Measurements from ENCODE around the gene KLHL18. TPM values are rescaled to one million over a fixed set of nuclear protein-coding genes. Genes with fewer than 3 reads are reported as not detected.
"Not testable (repeated sequence)": the region's sequence is repeated elsewhere in the genome, so short reads cannot be mapped to it uniquely, and the experiment has no call there.

Gene KLHL18
- total RNA-seq, 4 donors from 2014 or later = 20.8 to 50.7 (median 38.8) TPM

DNA sequence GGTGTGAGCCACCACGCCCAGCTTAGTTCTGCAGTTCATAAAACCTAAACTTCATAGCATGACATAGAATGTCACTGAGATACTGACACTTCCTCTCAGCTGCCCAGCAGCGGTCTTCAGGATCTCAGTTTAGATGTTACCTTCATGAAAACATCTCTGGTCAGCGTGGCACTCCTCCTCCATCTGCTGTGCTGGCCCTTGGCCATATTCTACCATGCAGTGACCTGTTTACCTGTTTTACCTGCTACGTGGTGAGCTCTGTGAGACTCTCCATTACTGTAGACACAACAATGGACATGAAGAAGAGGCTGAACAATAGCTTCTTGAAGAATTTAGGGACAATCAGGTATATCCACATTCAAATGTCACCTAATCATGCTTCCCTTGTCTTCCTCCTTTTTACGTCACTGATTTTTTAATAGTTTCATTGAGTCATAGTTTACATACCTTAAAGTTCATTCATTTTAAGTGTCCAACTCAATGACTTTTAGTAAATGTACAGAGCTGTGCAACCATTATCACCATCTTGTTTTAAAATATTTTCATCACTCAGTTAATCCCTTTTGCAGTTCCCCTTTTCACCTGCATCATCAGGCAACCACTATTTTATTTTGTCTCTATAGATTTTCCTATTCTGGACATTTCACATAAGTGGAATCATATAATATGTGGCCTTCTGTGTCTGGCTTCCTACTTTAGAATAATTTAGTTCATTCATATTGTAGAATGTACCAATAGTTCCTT lies 65.8 kb downstream of the KLHL18 start:
- H3K27me3 ChIP-seq = no peaks in the 10 kb centered on the region
- H3K36me3 ChIP-seq = peaks cover 20% of the 10 kb centered on the region
- TF ChIP-seq POLR2AphosphoS5 (IDR thresholded peaks at IDR 0.05) (no peak), EP300 (IDR thresholded peaks at IDR 0.05) (no peak), POLR2A (IDR thresholded peaks at IDR 0.05) (no peak)
- TF ChIP-seq, protein P1, sequence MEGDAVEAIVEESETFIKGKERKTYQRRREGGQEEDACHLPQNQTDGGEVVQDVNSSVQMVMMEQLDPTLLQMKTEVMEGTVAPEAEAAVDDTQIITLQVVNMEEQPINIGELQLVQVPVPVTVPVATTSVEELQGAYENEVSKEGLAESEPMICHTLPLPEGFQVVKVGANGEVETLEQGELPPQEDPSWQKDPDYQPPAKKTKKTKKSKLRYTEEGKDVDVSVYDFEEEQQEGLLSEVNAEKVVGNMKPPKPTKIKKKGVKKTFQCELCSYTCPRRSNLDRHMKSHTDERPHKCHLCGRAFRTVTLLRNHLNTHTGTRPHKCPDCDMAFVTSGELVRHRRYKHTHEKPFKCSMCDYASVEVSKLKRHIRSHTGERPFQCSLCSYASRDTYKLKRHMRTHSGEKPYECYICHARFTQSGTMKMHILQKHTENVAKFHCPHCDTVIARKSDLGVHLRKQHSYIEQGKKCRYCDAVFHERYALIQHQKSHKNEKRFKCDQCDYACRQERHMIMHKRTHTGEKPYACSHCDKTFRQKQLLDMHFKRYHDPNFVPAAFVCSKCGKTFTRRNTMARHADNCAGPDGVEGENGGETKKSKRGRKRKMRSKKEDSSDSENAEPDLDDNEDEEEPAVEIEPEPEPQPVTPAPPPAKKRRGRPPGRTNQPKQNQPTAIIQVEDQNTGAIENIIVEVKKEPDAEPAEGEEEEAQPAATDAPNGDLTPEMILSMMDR (IDR thresholded peaks at IDR 0.05) = no peak
- H3K4me3 ChIP-seq = no peak overlapping the region
- H3K4me1 ChIP-seq = no peaks in the 10 kb centered on the region
- no peaks in the 10 kb centered on the region for H3K9me3 ChIP-seq
- H3K27ac ChIP-seq = no peak overlapping the region
- no peak for DNase-seq (ENCODE audit: low spot score in 2 of 2)
- WGBS = 89% methylated on average over 5 of the region's 5 CpGs

DNA sequence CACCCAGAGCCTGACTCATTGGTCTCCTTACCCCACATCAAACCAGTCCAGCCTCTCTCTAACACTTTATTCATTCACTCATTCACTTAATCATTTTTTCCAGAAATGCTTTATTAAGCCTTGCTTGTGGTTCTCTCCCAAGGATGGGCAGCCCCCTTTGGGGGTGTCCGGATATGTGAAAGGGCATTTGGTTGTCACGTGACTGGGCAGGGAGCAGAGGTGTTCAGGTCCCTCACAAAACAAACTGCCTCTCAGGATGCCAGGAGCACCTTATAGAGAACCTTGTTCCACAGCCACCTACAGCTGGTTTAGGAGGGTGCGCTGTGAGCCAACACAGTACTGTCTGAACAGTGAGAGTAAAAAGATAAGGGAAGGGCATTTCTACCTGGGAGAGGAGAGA lies 72.3 kb downstream of the KLHL18 start:
- no peaks in the 10 kb centered on the region for H3K4me1 ChIP-seq
- no peak overlapping the region for H3K4me3 ChIP-seq
- H3K27ac ChIP-seq = no peak overlapping the region
- DNase-seq (ENCODE audit: low spot score in 2 of 2) = no peak
- H3K36me3 ChIP-seq = no peaks in the 10 kb centered on the region
- H3K27me3 ChIP-seq = no peaks in the 10 kb centered on the region
- peaks cover 15% of the 10 kb centered on the region for H3K9me3 ChIP-seq
- 92% methylated on average over 3 of the region's 3 CpGs for WGBS
- no peak for TF ChIP-seq POLR2A (IDR thresholded peaks at IDR 0.05)
- no peak for TF ChIP-seq EP300 (IDR thresholded peaks at IDR 0.05)
- TF ChIP-seq, protein P1 (IDR thresholded peaks at IDR 0.05) = no peak
- no peak for TF ChIP-seq POLR2AphosphoS5 (IDR thresholded peaks at IDR 0.05)

DNA sequence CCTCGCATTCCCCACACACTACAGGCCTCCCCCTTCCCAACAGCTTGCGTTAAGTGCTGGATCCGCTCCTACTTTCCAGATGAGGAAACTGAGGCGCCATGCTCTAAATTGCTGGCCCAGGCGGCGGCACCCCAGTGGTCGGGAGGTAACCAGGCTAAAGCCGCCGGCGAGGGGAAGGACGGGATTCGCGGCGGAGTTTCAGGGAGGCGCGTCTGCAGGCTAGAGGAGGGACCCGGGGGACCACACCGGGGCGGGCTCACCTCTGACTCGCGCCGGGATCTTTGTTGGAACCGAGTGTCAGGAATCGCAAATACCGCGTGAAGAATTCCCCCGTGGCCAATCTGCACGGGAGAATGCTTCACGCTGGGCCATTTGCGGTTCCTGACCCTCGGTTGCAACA lies 73.5 kb downstream of the KLHL18 start:
- H3K27me3 ChIP-seq = no peaks in the 10 kb centered on the region
- DNase-seq (ENCODE audit: low spot score in 2 of 2) = no peak
- TF ChIP-seq, protein P1 (IDR thresholded peaks at IDR 0.05) = no peak
- TF ChIP-seq EP300 (IDR thresholded peaks at IDR 0.05) = no peak
- TF ChIP-seq POLR2AphosphoS5 (IDR thresholded peaks at IDR 0.05) = no peak

DNA sequence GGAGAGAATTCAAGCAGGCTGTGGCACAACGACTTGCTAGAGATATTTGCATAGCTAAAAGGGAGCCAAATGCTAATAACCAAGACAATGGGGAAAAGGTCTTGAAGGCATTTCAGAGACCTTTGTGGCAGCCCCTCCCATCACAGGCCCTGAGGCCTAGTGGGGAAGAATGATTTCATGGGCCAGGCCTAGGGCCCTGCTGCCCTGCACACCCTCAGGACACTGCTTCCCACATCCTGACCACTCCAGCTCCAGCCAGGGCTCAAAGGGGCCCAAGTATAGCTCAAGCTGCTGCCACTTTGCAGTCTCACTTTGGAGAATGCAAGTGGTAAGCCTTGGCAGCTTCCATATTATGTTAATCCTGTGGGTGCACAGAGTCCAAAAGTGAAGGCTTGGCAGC lies 76.6 kb downstream of the KLHL18 start:
- no peaks in the 10 kb centered on the region for H3K36me3 ChIP-seq
- no peak overlapping the region for H3K27ac ChIP-seq
- peaks cover 11% of the 10 kb centered on the region for H3K4me1 ChIP-seq
- H3K9me3 ChIP-seq = peaks cover 17% of the 10 kb centered on the region
- WGBS = 71% methylated on average over 1 of the region's 1 CpG
- TF ChIP-seq EP300 (IDR thresholded peaks at IDR 0.05) = no peak
- TF ChIP-seq, protein P1 (IDR thresholded peaks at IDR 0.05) = no peak
- no peak for TF ChIP-seq POLR2A (IDR thresholded peaks at IDR 0.05)
- TF ChIP-seq POLR2AphosphoS5 (IDR thresholded peaks at IDR 0.05) = no peak
- no peak overlapping the region for H3K4me3 ChIP-seq
- no peaks in the 10 kb centered on the region for H3K27me3 ChIP-seq
- no peak for DNase-seq (ENCODE audit: low spot score in 2 of 2)

More for the DNA sequence above, 73.5 kb downstream of the KLHL18 start:
- H3K36me3 ChIP-seq = no peaks in the 10 kb centered on the region
- 92% methylated on average over 31 of the region's 31 CpGs for WGBS
- no peak overlapping the region for H3K4me3 ChIP-seq
- H3K9me3 ChIP-seq = peaks cover 17% of the 10 kb centered on the region
- no peaks in the 10 kb centered on the region for H3K4me1 ChIP-seq
- no peak overlapping the region for H3K27ac ChIP-seq

DNA sequence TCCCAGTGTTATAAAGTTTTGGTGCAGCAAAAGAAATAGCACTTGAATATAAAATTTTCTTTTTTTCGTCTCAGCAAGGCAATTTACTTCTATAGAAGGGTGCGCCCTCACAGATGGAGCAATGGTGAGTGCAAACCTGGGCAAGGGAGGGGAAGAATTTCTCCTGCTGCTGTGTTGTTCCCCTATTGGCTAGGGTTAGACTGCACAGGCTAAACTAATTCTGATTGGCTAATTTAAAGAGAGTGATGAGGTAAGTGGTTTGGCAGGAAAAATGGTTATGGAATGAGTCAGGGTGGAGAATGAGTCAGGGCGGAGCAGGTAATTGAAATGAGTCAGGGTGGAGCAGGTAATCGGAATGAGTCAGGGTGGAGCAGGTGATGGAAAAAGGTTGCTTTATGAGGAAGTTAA lies 77.4 kb downstream of the KLHL18 start:
- not testable (repeated sequence) for H3K36me3 ChIP-seq; H3K27ac ChIP-seq; H3K27me3 ChIP-seq; H3K4me3 ChIP-seq; DNase-seq (ENCODE audit: low spot score in 2 of 2)
- 77% methylated on average over 4 of the region's 4 CpGs for WGBS
- H3K4me1 ChIP-seq = peaks cover 11% of the 10 kb centered on the region
- H3K9me3 ChIP-seq = peaks cover 17% of the 10 kb centered on the region

Measured in suprapubic skin (tissue), 4 donors.